DND-41 (cell line): ENCODE data around the gene PROSER3.

ENCODE experiments used
- ATAC-seq: fragments of 200-7000 bp; cut with Tn5 transposase; 3 replicates; pipeline ENCODE4 v1.9.1; 2021; ENCODE audit warnings: low read depth; ENCODE audit not compliant: insufficient read depth
- DNase-seq: peaks from one replicate; pipeline ENCODE4 v3.0.0-alpha.2; 2020
- H2AFZ ChIP-seq: 2 replicates; pipeline ENCODE4 v1.6.0; 2012; ENCODE audit warnings: low read depth, low read length
- H3K27ac ChIP-seq: 2 replicates; pipeline ENCODE4 v1.5.1; 2012; ENCODE audit warnings: low read length, inconsistent platforms
- H3K27me3 ChIP-seq: fragments of 200-600 bp; sonication (generic); 2 replicates; pipeline ENCODE4 v1.6.0; 2012; ENCODE audit warnings: low read length, mild to moderate bottlenecking, inconsistent platforms; ENCODE audit not compliant: insufficient read depth, poor library complexity
- H3K36me3 ChIP-seq: 2 replicates; pipeline ENCODE4 v1.5.1; 2012; ENCODE audit warnings: low read length, inconsistent platforms; ENCODE audit not compliant: insufficient read depth
- H3K4me1 ChIP-seq: 2 replicates; pipeline ENCODE4 v1.5.1; 2012; ENCODE audit warnings: mild to moderate bottlenecking, low read length; ENCODE audit not compliant: insufficient read depth
- H3K4me2 ChIP-seq: 2 replicates; pipeline ENCODE4 v1.6.0; 2012; ENCODE audit warnings: mild to moderate bottlenecking, moderate library complexity, low read length, inconsistent platforms; ENCODE audit not compliant: insufficient read depth
- H3K4me3 ChIP-seq, 2 experiments: fragments of 200-600 bp in 1 of 2; shearing (Covaris generic) in 1 of 2; 2 replicates each; pipeline ENCODE4 v1.5.1; 2012 to 2016; ENCODE audit warnings: inconsistent platforms in 2 of 2, low read length in 2 of 2, mild to moderate bottlenecking in 2 of 2, low read depth in 1 of 2, moderate library complexity in 1 of 2
- H3K79me2 ChIP-seq: 2 replicates; pipeline ENCODE4 v1.6.0; 2012; ENCODE audit warnings: low read length, inconsistent platforms; ENCODE audit not compliant: insufficient read depth
- H3K9ac ChIP-seq: 2 replicates; pipeline ENCODE4 v1.6.0; 2012; ENCODE audit warnings: low read depth, mild to moderate bottlenecking, inconsistent platforms, low read length, moderate library complexity
- H3K9me3 ChIP-seq: 2 replicates; pipeline ENCODE4 v1.5.1; 2012; ENCODE audit warnings: low read length, moderate library complexity, mild to moderate bottlenecking, inconsistent platforms; ENCODE audit not compliant: insufficient read depth, severe bottlenecking
- H4K20me1 ChIP-seq: 2 replicates; pipeline ENCODE4 v1.6.0; 2012; ENCODE audit warnings: low read length; ENCODE audit not compliant: insufficient read depth
- CTCF ChIP-seq: IDR thresholded peaks from 2 replicates; pipeline ENCODE4 v1.5.1; 2012; ENCODE audit warnings: borderline replicate concordance, low read length, moderate library complexity, mild to moderate bottlenecking; ENCODE audit not compliant: poor library complexity, severe bottlenecking; ENCODE audit errors: extremely low read depth
- EZH2 ChIP-seq: IDR thresholded peaks from 3 replicates; pipeline ENCODE4 v1.6.1; 2012; ENCODE audit warnings: borderline replicate concordance, low read depth, mild to moderate bottlenecking, moderate library complexity, low read length, inconsistent platforms; ENCODE audit not compliant: severe bottlenecking

PROSER3 gene

GRCh38 chr19:35739275-35740107, 18.5 kb upstream of the PROSER3 start:
- H3K27ac ChIP-seq, result peak overlapping the region; percentile 64
- H3K4me3 ChIP-seq, result peak overlapping the region; percentile 77 to 88; a peak in 3 of 4 replicates
- peak overlapping the region; percentile 68 for H3K9ac ChIP-seq
- no peaks in the 10 kb centered on the region for H3K27me3 ChIP-seq
- 0 out of 2 replicates have a peak, but pooled peaks cover 6% of the 10 kb centered on the region for H4K20me1 ChIP-seq
- peaks cover 57% of the 10 kb centered on the region for H3K36me3 ChIP-seq
- H3K4me2 ChIP-seq, result peak overlapping the region; percentile 99
- TF ChIP-seq CTCF (no peak), EZH2 (no peak)
- H3K9me3 ChIP-seq, result no peaks in the 10 kb centered on the region
- no peak for DNase-seq
- ATAC-seq, result no peak
- no peak overlapping the region for H2AFZ ChIP-seq
- H3K79me2 ChIP-seq, result peaks cover 9% of the 10 kb centered on the region; the same call in 1 of the 2 replicates
- peaks cover 46% of the 10 kb centered on the region for H3K4me1 ChIP-seq

GRCh38 chr19:35740108-35740422, 17.9 kb upstream of the PROSER3 start:
- Histone ChIP-seq H4K20me1 (0 out of 2 replicates have a peak, but pooled peaks cover 6% of the 10 kb centered on the region), H3K4me1 (peaks cover 49% of the 10 kb centered on the region), H3K27ac (peak overlapping the region; percentile 64), H3K9me3 (no peaks in the 10 kb centered on the region), H3K9ac (peak overlapping the region; percentile 68), H3K79me2 (peaks cover 11% of the 10 kb centered on the region; the same call in 1 of the 2 replicates), H3K4me3 (peak overlapping the region; percentile 77 to 88; a peak in 3 of 4 replicates), H2AFZ (peak overlapping the region; percentile 93), H3K4me2 (peak overlapping the region; percentile 99), H3K27me3 (no peaks in the 10 kb centered on the region), H3K36me3 (peaks cover 51% of the 10 kb centered on the region)
- no peak for DNase-seq
- ATAC-seq, result peak; percentile 41
- TF ChIP-seq CTCF (peak; percentile 15), EZH2 (no peak)

- Histone ChIP-seq H4K20me1 (0 out of 2 replicates have a peak, but pooled peaks cover 6% of the 10 kb centered on the region), H3K4me1 (peaks cover 49% of the 10 kb centered on the region), H3K9ac (peak overlapping the region; percentile 68), H3K27me3 (no peaks in the 10 kb centered on the region), H3K27ac (peak overlapping the region; percentile 85), H2AFZ (peak overlapping the region; percentile 96), H3K36me3 (peaks cover 46% of the 10 kb centered on the region), H3K79me2 (peaks cover 11% of the 10 kb centered on the region; the same call in 1 of the 2 replicates), H3K4me3 (peak overlapping the region; percentile 77 to 88), H3K9me3 (no peaks in the 10 kb centered on the region), H3K4me2 (peak overlapping the region; percentile 99)
- ATAC-seq (peak; percentile 79), DNase-seq (peak; percentile 98)
- TF ChIP-seq EZH2 (no peak), CTCF (peak; percentile 34)
Observed at GRCh38 chr19:35740423-35741202, 17.4 kb upstream of the PROSER3 start.
